Thyroid gland (tissue), 4 donors: ENCODE data around the gene AKR1B15.

Experiments used
- CTCF ChIP-seq, 6 experiments: fragments of 200-600 bp in 3 of 6; fragments of 450-650 bp in 3 of 6; sonication (generic) in 3 of 6; IDR thresholded peaks; one replicate each; pipeline ENCODE4 v1.5.1; 2016 to 2019; ENCODE audit warnings: antibody characterized with exemption in 6 of 6, mild to moderate bottlenecking in 2 of 6, inconsistent platforms in 1 of 6, moderate library complexity in 1 of 6
- POLR2A ChIP-seq, 2 donors: fragments of 450-650 bp; IDR thresholded peaks; one replicate each; pipeline ENCODE4 v1.6.1; 2017; ENCODE audit warnings: antibody characterized with exemption in 2 of 2, mild to moderate bottlenecking in 2 of 2, moderate library complexity in 1 of 2

GRCh38 chr7:134533288-134533771 lies 15.6 kb upstream of the AKR1B15 start:
- TF ChIP-seq CTCF (IDR thresholded peaks at IDR 0.05) (no peak), POLR2A (IDR thresholded peaks at IDR 0.05) (no peak)
